ENCODE data around the gene ADPRH.

DNA sequence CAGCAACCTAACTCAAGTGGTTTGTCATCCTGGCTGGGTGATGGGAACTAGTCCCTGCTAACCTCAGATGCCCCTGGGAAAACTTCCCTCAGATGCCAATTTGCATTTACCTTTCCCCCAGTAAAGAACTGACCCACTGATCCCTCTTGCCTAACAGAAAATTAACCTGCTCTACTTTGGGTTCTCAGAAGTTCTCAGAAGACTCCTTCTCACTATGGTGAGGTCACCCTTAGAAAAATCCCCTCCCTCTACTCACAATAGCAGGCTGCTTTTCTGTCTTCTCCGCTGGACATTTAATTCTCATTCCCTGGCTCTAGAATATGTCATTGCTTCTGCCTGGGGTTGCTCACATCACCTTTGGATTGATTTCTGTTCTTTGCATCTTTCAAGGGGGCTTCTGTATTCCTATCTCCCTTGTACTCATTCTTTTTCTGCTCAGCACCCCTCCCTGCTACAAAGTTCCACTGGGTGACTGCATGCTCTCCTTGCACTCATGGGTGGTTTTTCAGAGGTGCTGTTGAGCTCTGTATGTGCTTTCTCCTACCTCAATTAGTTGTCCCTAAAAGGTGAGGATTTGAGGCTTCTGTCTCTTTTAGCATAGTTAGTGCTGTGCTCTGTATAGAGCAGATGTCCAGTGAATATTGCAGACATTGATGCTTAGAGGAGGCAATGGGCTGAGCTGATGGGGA is 19.3 kb downstream of the ADPRH start:
- no peak for TF ChIP-seq CTCF (IDR thresholded peaks at IDR 0.05; ENCODE audit: insufficient read depth, low read depth, low read length)
- no peak for TF ChIP-seq EZH2 (IDR thresholded peaks at IDR 0.05; ENCODE audit: insufficient read depth, low read length)
